Fibroblast of lung (primary cell): ENCODE results near the gene PLEKHO2.

Source experiments
- CTCF ChIP-seq, 2 donors: IDR thresholded peaks in 1 of 2; conservative IDR thresholded peaks in 1 of 2; 1 replicate in 1 of 2; 2 replicates in 1 of 2; pipeline ENCODE4 v1.5.1; 2011 to 2012; ENCODE audit warnings: low read length in 2 of 2, control low read depth in 1 of 2, inconsistent platforms in 1 of 2, low read depth in 1 of 2, mild to moderate bottlenecking in 1 of 2
- EZH2 ChIP-seq: IDR thresholded peaks from 2 replicates; pipeline ENCODE4 v1.5.1; 2012; ENCODE audit warnings: low read length, control low read depth, mild to moderate bottlenecking; ENCODE audit errors: missing control alignments

GRCh38 chr15:64804619-64805018 lies 37.1 kb upstream of the PLEKHO2 start:
- no peak for TF ChIP-seq CTCF (conservative IDR thresholded peaks at IDR 0.05 in 1 of 2, IDR thresholded peaks at IDR 0.05 in 1 of 2; ENCODE audit: low read depth in 1 of 2, low read length in 2 of 2)
- TF ChIP-seq EZH2, result no peak
